ENCODE results near the gene PARD3.

Gene PARD3

GRCh38 chr10:34164029-34164428 is 651.1 kb downstream of the PARD3 start:
- DNase-seq: no peak

- DNase-seq: no peak
Observed at GRCh38 chr10:34163075-34163905, 651.8 kb downstream of the PARD3 start.

- DNase-seq: no peak
Observed at GRCh38 chr10:34161777-34162370, 653.2 kb downstream of the PARD3 start.

GRCh38 chr10:34160595-34160994 is 654.5 kb downstream of the PARD3 start:
- no peak for DNase-seq

- DNase-seq: no peak
Observed at GRCh38 chr10:34157501-34157900, 657.6 kb downstream of the PARD3 start.

GRCh38 chr10:34156781-34157425 is 658.2 kb downstream of the PARD3 start:
- DNase-seq: no peak

- no peak for DNase-seq
Observed at GRCh38 chr10:34155812-34156211, 659.3 kb downstream of the PARD3 start.

- DNase-seq: no peak
Observed at GRCh38 chr10:34154383-34154900, 660.7 kb downstream of the PARD3 start.

- no peak for DNase-seq
Observed at GRCh38 chr10:34153663-34154382, 661.3 kb downstream of the PARD3 start.

- DNase-seq: no peak
Observed at GRCh38 chr10:34152434-34152833, 662.7 kb downstream of the PARD3 start.

GRCh38 chr10:34151931-34152330 is 663.2 kb downstream of the PARD3 start:
- no peak for DNase-seq

- no peak for DNase-seq
Observed at GRCh38 chr10:34151481-34151880, 663.6 kb downstream of the PARD3 start.

GRCh38 chr10:34150103-34150502 is 665.0 kb downstream of the PARD3 start:
- DNase-seq: no peak

- no peak for DNase-seq
Observed at GRCh38 chr10:34148305-34148657, 666.8 kb downstream of the PARD3 start.

- DNase-seq: no peak
Observed at GRCh38 chr10:34147641-34148304, 667.3 kb downstream of the PARD3 start.

- no peak for DNase-seq
Observed at GRCh38 chr10:34145715-34146114, 669.4 kb downstream of the PARD3 start.

- no peak for DNase-seq
Observed at GRCh38 chr10:34143466-34143865, 671.6 kb downstream of the PARD3 start.

GRCh38 chr10:34141032-34141680 is 673.9 kb downstream of the PARD3 start:
- DNase-seq: no peak

- DNase-seq: no peak
Observed at GRCh38 chr10:34139559-34139958, 675.5 kb downstream of the PARD3 start.

GRCh38 chr10:34137955-34138354 is 677.1 kb downstream of the PARD3 start:
- DNase-seq: no peak

GRCh38 chr10:34137201-34137600 is 677.9 kb downstream of the PARD3 start:
- DNase-seq: no peak

GRCh38 chr10:34135515-34135914 is 679.6 kb downstream of the PARD3 start:
- DNase-seq: no peak
